UCSD-AML1 (cell line): ENCODE data around the gene PIAS1.
"Not testable (repeated sequence)": the region's sequence is repeated elsewhere in the genome, so short reads cannot be mapped to it uniquely, and the experiment has no call there.

Experiments
- DNase-seq: peaks from one replicate; lab custom pipeline; 2025; ENCODE audit not compliant: unreplicated experiment; lab: John Stamatoyannopoulos, UW

Gene PIAS1

DNA sequence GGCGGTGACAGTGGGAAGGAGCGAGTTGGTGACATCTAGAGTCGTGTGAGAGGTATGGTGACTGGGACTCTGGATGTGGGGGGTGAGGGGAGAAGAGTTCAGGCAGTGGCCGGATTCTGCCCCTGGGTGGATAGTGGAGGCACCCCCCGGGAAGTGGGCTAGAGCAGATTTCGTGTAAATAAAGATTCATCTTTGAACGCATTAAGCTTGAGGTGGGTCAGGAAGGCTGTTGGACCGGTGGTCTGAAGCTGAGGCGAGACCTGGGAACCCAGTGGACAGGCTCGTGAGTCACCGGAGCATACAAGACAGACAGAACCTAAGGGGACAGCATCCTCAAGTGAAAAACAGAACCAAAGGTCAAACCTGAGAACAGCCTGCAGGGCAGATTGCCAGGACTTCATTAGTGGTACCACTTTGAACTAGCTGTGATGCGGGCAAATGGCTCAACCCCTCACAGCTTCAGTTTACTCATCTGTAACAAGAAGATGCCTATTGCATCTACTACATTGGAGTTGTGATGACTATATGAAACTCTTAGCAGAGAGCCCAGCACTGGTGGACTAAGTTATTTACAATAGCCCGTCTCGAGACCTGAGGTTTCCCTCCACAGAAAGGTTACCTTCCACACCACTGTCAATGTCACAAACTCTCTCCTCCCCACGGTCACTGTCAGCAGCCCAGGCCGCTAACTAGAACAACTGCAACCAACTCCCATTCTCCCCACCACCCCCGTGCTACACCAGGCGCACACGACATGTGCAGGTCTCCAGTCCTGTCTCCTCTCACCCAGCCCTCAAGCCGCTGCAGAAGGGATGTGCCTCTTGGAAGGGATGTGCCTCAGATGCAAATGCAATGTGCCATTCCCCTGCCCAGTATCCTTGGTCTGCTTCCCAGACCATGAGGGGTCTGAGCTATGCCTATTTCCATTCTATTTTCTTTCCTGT lies 176.3 kb downstream of the PIAS1 start:
- no peak for DNase-seq

DNA sequence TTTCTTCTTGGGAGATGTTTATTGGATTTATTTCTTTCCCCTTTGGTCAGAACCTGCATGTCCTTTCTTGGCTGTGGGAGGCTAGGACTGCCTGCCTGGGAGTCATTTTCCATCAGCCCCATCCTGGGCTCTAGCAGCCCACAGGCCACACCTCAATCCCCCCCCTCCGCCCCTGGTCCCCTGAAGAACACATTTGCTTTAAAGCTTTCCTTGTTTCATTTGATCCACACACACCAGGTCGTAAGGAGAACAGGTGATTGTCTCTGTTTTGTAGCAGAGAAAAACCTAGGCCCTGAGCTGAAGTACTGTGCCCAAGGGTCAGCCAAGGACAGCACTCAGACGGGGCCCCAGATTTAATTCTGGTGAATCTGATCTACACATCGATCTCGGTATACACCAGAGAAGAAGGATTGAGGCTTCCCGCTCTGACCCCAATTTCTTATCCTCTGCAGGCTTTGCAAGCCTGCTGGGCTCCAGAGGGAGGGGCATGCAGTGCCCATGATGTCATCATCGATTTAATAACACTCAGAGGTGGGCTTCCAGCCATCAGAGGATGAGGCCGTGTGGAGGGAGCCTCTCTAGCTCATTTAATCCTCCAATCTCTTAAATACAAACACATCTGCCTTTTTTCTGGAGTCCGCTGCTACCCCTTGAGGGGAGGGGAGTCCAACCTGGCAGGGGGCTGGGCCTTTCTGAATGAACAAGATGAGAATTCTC lies 177.1 kb downstream of the PIAS1 start:
- no peak for DNase-seq

DNA sequence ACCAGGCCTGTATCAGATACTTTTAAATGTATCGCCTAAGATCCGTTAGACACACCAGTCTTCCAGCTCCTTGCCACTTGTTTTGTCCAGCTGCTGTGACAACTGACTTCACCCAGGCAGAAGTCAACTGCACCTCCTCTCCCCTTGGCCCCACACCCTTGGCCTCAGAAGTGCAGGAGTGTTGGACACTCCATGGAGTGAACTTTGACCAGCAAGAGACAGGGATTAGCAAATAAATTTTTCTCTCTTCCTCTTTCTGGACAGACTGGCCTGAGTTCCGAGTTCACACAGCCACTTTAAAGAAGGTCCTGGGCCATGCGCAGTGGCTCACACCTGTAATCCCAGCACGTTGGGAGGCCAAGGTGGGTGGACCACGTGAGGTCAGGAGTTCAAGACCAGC lies 178.3 kb downstream of the PIAS1 start:
- DNase-seq: no peak

DNA sequence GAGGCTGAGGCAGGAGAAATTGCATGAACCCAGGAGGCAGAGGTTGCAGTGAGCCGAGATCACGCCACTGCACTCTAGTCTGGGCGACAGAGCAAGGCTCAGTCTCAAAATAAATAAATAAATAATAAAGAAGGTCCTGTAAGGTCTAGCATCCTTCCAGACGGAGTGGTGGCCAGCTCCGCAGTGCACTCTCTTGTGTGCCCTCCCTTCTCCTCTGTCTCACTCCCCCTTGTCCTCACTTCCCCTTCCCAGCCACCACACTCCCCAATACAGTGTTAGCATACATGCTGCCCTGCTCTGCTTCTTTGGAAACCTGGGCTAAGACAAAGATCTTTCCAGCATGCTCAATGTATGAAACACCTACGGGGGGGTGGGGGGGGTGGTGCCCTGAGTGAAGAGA lies 178.8 kb downstream of the PIAS1 start:
- DNase-seq: no peak

DNA sequence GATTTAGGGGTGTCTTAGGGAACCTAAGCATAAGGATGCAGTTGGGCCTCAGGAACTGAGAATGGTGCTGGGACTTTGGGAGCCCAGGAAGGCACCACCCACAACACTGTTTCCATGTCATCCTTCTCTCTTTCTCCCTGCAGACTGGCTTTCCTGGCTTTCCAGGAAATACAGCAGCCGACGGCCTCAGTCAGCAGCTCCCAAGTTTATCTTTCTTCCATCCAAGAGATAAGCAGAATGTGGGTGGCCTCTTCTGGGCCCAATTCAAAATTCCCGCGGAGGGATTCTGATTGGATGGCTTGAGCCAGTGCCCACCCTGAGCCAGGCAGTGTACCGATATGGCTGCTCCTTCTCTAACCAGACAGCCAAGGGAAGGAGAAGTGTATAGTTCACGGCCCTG lies 179.9 kb downstream of the PIAS1 start:
- DNase-seq: no peak

DNA sequence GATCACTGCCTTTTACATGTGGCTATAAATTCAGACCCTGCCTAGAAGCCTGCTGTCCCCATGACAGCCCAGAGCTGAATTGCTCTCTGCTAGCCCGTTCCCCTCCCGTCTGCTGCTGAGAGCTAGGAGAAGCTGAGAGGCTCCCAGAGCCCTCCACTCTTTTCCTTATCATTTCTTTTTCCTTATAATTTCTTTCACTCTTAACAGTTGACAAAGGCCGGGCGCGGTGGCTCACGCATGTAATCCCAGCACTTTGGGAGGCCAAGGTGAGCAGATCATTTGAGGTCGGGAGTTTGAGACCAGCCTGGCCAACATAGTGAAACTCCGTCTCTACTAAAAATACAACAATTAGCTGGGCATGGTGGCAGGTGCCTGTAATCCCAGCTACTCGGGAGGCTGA lies 180.4 kb downstream of the PIAS1 start:
- DNase-seq: not testable (repeated sequence)

DNA sequence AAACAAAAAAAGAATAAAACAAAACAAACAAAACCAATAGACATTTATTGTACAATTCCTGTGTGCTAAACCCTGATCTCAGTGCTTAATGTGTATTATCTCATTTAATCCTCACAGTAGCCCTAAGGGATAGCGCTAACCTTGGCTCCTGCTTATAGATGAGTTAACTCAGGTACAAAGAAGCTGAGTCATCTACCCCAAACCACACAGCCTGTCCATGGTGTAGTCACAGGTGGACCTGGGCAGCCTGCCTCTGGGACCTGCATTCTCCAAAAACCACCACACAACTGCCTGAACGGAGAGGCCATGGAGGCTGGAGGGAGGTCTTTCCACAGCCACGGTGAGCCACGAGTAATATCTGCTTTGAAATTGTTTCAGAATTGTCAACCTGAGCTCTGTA lies 180.9 kb downstream of the PIAS1 start:
- no peak for DNase-seq

DNA sequence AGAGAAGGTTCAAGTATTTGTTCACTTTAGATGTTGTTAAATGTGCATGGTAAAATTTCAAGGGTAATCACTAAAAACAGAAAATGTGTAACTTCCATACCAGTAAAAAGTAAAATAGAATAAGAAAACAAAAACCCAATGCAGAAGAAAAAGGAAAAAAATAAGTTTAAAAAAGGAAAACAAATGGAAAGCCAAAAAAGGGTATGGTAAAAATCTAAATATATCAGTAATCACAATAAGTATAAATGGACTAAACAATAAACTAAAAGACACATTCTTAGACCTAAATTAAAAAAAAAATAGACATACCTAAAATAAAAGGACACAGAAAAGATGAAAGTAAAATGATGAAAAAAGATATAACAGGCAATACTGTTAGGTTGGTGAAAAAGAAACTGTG lies 184.9 kb downstream of the PIAS1 start:
- no peak for DNase-seq

DNA sequence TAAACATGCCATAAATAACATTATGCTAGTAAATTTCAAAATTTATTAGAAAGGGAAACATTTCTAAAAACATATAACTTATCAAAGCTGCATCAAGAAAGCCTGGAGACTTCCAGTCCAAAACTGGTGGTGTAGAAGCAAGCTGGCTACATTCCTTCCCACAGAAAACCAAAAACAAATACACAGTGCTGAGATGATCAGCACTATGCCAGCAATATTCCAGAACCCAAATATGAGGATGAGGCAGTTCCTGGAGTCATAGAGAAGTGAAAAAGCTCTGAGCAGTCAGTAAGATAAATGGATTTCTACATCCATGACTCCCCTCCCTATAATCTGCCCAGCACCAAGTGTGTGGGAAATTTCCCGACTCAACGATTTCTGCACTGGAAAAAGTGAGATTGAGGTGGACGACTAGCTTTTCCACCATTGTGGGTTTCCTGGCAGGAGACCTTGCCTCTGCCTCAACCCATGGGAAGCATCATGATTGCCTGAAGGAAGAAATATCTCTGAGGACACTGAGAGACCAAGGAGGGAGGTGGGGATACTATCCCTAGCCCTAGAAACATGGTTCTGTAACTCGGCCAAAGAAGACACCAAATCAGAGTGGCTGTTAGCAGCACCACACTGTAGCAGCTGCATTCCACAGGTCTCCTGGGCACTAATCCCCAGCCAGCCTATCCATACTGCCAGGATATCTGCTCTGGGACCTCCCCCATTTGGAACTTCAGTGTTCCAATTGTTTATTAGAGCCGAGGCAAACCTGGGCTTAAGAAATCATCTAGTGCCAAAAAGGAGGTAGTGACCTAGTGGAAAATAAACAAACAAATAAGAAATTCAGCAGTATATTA lies 187.2 kb downstream of the PIAS1 start:
- no peak for DNase-seq
